Stimulated activated CD4-positive, alpha-beta T cell treated with anti-CD3 and anti-CD28 coated beads, Interleukin-2, amount 100 ng/mL, for 24 hours (primary cell): Measurements from ENCODE around the gene CSNK1A1.
"Not testable (repeated sequence)": the region's sequence is repeated elsewhere in the genome, so short reads cannot be mapped to it uniquely, and the experiment has no call there.

Source experiments
- DNase-seq, 2 donors: peaks; one replicate each; pipeline ENCODE4 v3.0.0-alpha.2; 2020

CSNK1A1 gene

DNA sequence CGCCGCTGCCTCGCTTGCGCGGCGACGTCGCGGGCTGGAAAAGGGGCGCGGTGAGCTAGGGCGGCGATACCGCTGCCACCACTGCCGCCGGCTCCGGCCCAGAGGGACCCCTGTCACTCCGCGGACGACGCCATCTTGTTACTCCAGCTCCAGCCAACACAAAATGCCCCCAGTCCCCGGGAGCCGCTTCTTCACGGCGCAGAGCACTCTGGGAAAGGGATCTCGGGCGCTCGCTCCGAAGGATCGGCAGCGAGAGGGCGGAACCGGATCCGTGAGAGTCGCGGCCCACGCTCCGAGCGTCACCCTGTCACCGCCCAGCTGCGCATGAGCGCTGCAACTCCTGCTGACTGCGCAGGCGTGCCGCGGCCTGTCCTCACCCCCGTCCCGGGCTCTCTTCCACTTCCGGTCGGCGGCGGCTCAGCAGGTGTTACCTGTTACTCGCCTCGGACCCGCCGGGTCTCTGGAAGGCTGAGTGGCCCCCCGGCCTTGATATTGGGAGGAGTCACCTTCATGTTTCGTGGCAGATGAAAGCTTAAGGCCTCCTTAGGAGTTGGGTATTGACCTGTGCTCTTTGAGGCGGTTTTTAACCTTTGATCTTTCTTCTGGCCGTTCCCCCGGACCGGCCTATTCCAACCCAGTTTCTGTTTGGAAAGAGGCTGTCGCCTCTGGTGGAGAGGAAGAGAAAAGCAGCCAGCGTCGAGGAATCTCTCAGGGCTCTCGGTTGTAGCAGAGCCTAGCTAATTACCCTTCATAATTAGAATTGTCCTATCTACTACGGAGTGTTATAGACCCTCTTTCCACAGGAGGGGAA lies at the start of gene CSNK1A1:
CSNK1A1 (minus strand) TSS at position 213 of the 811 bp plus-strand sequence. CDS start 475 bp downstream, outside the sequence.
- peak; percentile 99 for DNase-seq

DNA sequence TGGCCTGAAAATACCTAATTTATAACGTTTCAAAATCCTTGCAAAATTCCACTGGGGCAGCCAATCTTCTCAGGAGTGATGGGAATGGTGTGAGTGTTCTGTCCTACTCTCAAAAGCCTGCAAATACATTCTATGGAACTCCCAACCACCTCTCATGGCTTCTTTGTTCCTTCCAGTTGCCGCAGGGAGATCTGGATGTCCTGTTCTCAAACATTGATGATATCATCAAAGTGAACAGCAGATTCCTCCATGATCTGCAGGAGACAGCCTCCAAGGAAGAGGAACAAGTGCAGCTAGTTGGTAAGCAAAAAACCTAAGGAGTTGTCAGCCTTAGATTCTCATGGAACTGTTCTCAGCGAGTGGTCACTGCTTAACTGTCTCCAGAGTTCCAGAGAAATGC lies 49.7 kb upstream of the CSNK1A1 start:
- DNase-seq = no peak

DNA sequence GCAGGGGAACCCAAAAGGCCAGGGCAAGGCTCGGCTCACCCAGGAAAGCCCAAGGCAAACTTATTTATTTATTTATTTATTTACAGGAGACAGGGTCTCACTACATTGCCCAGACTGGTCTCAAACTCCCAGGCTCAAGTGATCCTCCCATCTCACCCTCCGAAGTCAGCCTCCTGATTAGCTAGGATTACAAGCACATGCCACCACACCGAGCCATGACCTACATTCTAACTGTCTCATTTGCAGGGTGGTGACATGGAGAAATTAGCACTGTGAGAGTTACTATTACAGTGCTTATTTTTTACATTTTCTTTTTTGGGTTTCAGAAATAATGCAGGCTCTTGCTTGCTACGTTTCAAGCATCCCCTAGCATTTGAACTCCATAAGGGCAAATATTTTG lies 48.1 kb upstream of the CSNK1A1 start:
- no peak for DNase-seq

DNA sequence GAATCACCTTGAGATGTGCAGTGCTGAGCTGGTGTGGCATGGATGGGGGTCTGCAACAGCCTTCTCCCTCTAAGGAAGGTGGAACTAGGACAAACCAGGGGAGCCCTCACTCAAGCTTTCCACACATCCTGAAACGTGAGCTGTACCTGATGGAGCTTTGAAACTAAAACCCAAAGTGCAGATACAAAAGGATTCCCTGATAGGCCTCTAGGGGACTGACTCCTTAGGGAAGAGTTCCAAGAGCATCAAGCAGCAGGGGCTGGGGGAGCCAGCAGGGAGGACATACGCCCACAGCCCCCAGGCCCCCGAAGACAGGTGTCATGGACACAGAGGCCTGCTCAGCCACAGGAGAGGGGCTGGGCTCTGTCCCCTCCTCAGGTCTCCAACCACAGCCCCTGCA lies 47.7 kb upstream of the CSNK1A1 start:
- no peak for DNase-seq

DNA sequence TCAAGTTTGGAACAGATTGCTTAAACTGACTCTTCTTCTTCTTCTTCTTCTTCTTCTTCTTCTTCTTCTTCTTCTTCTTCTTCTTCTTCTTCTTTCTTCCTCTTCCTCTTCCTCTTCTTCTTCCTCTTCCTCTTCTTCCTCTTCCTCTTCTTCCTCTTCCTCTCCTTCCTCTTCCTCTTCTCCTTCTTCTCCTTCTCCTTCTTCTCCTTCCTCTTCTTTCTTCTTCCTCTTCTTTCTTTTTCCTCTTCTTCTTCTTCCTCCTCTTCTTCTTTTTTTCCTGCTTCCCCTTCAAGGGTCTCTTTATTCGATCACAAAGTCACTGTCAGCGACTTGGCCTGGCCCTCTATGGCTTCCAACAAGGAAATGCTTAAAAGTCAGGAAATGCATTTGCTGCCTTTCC lies 47.0 kb upstream of the CSNK1A1 start:
- not testable (repeated sequence) for DNase-seq

DNA sequence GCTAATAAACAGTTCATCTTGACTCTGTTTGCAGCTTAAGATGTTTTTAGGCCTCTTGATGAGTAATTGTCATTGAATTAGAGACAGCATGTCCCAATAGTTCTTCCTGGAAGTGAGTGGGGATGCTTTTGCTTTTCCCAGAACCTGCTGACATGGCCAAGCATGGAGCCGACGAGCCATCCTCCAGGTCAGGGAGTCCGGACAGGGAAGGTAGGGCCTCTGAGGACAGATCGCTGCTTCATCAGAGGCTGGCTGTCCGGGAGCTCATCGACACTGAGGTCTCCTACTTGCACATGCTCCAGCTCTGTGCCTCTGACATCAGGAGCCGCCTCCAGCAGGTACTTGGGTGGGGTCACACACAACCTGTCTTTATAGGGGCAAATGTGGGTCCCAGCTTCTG lies 46.4 kb upstream of the CSNK1A1 start:
- no peak for DNase-seq

DNA sequence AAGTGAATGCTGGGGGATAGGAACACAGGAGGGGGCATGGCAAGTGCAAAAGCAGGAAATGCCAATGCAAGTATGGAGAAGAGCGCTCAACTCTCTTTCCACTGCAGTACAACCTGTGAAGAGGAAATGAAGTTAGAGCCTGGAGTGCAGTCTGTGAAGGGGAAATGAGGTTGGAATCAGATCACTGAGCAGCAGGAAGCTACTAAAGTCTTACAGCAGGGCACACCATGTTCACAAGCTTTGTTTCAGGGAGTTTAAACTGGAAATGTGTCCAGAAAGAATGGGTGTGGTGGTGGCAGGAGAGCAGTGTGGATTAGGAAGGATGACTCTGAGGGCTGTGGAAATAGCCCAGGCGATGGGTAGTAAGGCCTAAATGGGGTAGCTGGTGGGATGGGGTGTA lies 45.5 kb upstream of the CSNK1A1 start:
- no peak for DNase-seq

DNA sequence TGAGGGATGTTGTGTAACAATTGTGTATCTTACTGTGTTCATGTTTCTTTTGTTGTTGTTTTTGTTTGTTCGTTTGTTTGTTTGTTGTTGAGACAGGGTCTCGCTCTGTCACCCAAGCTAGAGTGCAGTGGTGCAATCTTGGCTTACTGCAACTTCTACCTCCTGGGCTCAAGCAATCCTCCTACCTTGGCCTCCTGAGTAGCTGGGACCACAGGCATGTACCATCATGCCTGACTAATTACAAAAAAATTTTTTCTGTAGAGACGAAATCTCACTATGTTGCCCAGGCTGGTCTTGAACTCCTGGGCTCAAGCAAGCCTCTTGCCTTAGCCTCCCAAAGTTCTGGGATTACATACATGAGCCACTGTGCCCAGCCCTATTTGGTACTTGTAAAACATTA lies 43.9 kb upstream of the CSNK1A1 start:
- DNase-seq = not testable (repeated sequence)

DNA sequence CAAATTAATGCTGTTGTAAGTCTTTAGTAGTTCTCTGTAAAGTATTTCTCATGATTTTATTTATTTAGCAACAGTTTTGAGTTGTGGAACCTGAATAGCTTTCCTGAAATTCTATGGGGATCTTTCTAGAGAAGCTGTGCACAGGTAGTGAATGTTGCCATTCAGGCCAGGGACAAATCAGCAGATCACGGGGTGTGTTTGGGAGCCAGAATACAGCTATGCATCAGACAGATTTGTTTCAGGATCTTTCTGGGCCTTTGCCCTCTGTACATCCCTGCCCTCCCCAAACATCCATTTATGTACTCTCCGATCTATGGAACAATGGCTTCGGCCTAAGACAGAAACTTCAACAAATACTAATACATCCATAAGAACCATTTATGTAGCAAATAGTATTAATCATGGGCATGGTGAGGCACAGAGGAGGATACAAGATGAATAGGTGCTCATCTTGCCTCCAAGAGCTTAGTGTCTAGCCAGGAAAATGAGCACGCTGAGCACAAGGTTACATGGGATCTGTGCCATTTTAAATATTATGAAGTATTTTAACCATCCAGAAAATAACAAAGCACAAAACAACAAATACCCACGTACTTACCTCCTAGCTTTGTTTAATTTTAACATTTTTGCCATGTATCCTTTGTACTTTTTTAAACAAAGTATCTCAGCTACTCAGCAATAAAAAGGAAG lies 43.1 kb upstream of the CSNK1A1 start:
- no peak for DNase-seq

DNA sequence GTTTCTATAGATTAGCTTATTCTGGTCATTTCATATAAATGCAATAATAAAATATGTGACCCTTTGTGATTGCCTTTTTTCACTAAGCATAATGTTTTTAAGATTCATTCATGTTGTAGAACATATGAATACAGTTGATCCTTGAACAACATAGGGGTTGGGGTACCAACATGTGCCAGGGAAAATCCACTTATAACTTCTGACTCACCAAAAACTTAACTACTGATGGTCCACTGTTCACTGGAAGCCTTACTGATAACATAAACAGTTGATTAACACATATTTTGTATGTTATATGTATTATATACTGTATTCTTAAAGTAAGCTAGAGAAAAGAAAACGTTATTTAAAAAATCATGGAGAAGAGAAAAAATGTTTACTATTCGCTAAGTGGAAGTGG lies 42.1 kb upstream of the CSNK1A1 start:
- no peak for DNase-seq

DNA sequence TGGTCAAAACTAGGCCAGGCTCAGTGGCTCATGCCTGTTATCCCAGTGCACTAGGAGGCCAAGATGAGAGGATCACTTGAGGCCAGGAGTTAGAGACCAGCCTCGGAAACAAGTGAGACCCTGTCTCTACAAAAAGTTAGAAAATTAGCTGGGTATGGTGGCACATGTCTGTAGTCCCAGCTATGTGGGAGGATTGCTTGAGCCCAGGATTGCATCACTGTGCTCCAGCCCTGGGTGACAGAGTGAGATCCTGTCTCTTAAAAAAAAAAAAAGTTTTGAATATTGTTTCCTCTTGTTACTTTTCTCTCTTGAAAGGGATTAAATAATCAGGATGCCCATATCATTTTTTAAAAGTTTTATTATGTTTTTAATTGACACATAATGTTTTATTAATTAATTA lies 37.7 kb upstream of the CSNK1A1 start:
- DNase-seq = no peak

DNA sequence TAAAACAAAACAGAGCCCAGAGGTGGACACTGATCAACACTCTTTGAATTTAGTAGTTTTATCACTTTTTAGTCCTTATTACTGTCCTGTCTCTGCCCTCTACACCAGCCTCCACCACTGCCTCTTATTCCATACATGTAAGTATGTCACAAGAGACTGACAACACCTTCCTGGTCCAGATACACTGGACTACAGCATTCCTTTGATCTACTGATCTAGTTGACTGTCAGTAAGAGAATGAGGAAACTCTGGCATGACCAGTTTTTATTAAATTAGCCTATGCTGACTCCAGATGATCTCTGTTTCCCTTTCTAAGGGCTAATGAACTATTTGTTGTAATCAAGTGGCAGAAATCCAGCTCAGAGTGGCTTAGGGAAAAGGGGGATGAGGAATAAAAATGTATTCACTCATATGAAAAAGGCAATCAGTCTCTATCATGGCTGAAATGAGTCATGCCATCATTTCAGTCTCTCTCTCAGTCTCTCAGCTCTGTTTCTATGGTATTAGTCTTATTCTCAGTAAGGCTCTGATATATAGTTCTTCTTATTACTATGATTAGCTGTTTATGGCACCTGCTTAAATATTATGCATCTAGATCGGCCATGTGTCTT lies 35.6 kb upstream of the CSNK1A1 start:
- no peak for DNase-seq

DNA sequence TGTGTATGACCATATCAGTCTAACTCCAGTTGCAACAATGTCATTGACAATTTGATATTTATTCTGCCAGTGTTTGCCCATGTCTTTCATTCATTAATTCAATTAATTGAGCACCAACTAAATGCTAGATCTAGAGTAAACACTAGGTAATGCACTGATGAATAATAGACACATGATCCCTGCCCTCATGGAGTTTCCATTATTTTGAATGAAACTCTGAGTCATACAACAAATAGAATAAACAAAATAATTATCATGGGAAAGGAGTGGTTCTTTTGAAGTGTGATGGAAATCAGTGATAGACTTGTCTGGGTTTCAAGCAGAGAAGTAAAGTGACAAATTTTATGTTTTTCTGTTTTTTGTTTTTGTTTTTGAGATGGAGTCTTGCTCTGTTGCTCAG lies 34.7 kb upstream of the CSNK1A1 start:
- DNase-seq = no peak

DNA sequence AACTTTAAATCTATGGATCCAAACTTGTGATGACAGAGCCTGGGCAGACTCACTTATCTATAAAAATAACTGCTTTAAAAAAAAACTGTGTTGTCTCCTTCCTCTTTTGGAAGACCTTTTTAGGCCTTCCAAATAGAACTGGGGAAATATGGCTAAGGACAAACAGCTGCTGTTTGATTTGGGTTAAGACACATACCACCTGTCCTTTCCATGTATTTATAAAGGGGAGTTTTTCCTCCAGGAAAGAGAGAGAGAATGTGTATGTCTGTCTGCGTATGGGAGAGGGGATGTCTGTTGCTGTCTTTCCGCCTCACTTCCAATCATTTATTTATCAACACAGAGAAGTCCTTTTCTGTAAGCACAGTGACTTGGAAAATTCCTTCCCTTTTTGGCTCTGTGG lies 32.9 kb upstream of the CSNK1A1 start:
- DNase-seq = no peak

DNA sequence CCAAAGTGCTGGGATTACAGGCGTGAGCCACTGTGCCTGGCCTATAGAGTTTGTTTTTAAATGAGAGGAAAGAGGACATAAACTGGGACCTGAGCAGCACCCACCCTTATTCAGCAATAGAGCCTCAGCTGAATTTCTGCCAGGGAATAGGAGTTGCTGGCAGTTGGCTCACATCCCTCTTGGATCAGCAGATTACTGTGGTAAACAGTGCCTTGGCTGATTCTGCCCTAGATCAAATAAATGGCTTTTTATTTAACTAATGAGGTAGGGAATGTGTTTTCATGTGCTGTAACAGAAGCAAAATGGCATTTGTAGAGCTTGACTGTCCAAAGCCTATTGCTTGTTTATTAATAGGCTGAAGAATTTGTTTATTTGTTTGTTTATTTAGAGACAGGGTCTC lies 32.2 kb upstream of the CSNK1A1 start:
- DNase-seq = no peak

DNA sequence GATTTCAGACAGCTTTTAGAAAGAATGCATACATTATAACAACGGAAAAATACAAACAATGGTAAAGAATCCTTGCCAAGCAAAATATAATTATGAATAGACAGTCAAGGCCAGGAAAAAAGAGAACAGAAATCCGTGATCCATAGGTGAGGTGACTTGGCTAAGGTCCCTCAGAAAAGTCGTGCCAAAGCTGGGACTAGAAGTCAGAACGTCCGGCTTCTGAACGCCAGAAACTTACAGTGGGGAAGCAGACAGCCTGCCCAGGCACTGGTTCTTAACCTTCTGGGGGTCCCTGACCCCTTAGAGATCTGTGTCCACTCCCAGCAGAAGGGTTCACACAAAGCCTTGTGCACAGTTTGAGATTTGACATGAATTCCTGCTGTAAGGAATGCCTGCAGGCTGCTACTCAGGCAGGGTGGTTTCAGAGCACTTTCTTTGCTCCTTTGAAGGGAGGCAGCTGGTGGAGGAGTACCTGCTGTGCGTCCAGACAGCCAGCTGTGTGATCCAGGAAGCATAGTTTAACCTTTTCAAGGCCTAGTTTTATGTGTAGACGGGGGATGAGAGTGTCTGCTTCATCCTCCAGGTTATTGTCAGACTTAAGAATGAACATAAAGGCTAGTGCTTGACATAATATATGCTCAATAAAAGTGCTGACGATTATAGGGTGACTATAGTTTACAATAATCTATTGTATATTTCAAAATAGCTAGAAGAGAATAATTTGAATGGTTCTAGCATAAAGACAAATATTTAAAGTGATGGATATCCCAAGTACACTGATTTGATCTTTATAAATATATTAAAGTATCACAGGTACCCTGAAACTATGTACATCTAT lies 30.9 kb upstream of the CSNK1A1 start:
- no peak for DNase-seq

DNA sequence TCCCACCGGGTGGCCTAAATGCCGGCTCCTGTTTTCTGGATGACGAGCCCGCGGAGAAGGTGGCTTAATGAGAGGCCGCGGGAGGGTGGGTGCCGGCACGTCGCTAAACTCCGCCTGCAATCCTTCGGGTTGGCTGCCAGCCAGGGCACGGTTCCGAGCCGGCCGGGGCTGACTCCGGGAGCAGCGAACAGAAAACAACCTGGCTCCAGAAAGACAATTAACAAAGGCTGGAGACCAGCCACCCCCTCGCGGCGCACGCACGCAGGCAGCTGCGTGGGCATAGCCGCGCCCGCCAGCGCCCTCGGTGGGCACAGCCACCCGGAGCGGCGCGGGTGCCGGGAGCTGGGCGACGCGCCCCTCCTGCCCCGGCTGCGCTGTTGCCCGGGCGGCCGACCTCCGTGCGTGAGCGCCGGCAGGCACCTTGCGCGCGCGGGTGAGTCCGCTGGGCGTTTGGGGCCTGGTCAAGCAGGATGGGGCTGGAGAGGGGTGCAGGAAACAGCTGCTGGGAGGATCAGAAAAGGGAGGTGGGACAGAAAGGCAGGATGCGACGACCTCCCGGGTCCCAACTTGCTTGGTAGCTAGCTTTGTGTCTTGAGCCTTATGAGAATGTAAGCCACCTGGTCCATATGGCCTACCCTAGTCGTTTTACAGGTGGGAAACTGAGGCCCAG lies 30.1 kb upstream of the CSNK1A1 start, which contains the start of gene ARHGEF37:
ARHGEF37 (plus strand) TSS at position 307 of the 670 bp plus-strand sequence. CDS start 16,272 bp downstream, outside the sequence.
- DNase-seq = peak; percentile 57 to 70

DNA sequence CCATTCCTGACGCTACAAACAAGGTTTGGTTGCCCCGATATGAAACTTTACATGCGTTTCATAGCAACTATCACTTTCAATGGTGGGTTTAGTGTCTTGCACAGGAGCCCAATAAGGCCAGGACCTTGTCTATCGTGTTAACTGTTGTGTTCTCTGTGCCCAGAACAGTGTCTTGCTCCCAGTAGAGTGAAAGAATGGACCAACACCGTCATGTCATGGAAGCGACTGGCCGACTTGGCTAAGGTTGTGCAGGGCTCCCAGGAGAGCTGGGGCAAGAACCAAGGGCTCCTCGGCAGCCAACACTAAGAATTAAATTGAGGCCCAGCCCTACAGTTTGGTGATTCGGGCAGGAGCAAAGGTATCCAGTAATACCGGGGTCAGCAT lies 29.6 kb upstream of the CSNK1A1 start:
- peak in 1 of 2 donors; percentile 5 for DNase-seq

DNA sequence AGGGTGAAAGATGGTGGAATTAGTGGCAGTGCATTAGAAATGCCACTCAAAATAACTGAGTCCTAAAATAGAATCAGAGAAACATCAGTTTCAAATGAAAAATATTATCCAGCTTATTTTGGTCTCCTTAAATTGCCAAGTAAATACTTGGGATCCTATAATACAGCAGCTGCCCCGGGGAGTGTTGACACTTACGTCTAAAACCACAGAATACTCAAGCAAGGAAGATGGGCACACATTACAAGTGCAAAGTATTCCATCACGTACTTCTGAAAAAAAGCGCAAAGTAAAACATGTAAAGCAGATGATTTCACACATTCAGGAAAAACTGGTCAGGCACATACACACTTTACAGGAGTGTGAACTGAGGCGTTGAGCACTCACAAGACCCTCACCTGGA lies 27.7 kb upstream of the CSNK1A1 start:
- DNase-seq = no peak

DNA sequence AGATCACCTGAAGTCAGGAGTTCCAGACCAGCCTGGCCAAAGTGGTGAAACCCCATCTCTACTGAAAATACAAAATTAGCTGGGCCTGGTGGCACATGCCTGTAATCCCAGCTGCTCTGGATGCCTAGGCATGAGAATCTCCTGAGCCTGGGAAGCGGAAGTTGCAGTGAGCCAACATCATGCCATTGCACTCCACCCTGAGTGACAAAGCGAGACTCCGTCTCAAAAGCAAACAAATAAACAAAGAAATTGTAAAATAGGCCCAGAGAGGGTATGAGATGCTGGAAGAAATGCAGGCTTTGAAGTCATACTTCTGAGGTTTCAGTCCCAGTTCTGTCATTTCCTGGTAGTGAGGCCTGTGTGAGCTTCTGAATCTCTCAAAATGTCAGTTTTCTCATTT lies 24.8 kb upstream of the CSNK1A1 start:
- no peak for DNase-seq

DNA sequence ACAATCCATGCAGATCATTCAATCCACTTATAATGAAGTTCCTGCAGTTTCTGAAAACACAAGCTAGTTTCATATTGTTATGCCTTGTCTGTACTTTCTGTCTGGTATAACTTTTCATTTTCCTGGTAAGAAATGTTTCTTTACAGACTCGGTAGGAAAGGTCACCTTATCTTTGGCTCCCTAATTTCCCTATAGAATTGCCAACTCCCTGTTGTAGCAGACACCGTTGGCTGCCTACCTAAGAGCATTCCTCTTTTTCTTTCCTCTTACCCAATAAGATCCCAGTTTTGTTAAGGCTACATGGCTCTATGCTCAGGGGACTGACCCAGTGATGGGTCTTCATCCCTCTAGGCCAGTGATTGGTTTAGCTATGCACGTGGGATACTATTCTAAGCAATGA lies 23.9 kb upstream of the CSNK1A1 start:
- no peak for DNase-seq

DNA sequence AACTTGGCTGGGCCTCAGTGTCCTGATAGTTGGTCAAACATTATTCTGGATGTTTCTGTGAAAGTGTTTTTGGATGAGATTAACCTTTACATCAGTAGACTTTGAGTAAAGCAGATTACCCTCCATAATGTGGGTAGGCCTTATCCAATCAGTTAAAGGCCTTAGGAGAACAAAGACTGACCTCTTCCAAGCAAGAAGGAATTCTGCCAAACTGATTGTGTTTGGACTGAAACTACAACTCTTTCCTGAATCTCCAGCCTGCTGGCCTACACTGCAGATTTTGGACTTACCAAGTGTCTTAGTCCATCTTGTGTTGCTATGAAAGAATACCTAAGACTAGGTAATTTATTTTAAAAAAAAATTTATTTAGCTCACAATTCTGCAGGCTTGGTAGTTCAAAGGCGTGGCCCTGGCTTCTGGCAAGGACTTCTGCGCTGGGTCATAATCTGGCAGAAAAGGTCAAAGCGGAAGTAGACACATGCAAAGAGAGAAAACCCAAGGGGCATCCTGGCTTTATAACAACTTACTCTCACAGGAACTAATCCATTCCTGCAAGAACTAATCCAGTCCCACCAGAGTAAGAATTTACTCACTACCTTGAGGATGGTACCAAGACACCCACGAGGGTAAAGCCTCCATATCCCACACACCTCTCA lies 21.5 kb upstream of the CSNK1A1 start:
- DNase-seq = no peak
